ENCODE measurements around the gene PLCB1.
"Not testable (repeated sequence)": the region's sequence is repeated elsewhere in the genome, so short reads cannot be mapped to it uniquely, and the experiment has no call there.

The PLCB1 gene

GRCh38 chr20:8834294-8834693 is 702.2 kb downstream of the PLCB1 start:
- DNase-seq (ENCODE audit: low read depth in 2 of 2): not testable (repeated sequence)

GRCh38 chr20:8834851-8835250 is 702.8 kb downstream of the PLCB1 start:
- DNase-seq (ENCODE audit: low read depth in 2 of 2): no peak

GRCh38 chr20:8837396-8837795 is 705.3 kb downstream of the PLCB1 start:
- DNase-seq (ENCODE audit: low read depth in 2 of 2): no peak

- no peak for DNase-seq (ENCODE audit: low read depth in 2 of 2)
These were observed 710.5 kb downstream of the PLCB1 start for GRCh38 chr20:8842525-8842924.

- DNase-seq (ENCODE audit: low read depth in 2 of 2): no peak
These were observed 712.1 kb downstream of the PLCB1 start for GRCh38 chr20:8844179-8844578.

GRCh38 chr20:8849990-8850389 is 717.9 kb downstream of the PLCB1 start:
- DNase-seq (ENCODE audit: low read depth in 2 of 2): no peak

- DNase-seq (ENCODE audit: low read depth in 2 of 2): no peak
These were observed 719.4 kb downstream of the PLCB1 start for GRCh38 chr20:8851446-8851845.

GRCh38 chr20:8851919-8852318 is 719.9 kb downstream of the PLCB1 start:
- DNase-seq (ENCODE audit: low read depth in 2 of 2): not testable (repeated sequence)

GRCh38 chr20:8853211-8853610 is 721.1 kb downstream of the PLCB1 start:
- DNase-seq (ENCODE audit: low read depth in 2 of 2): not testable (repeated sequence)

- no peak for DNase-seq (ENCODE audit: low read depth in 2 of 2)
These were observed 721.8 kb downstream of the PLCB1 start for GRCh38 chr20:8853805-8854338.

GRCh38 chr20:8854571-8854970 is 722.5 kb downstream of the PLCB1 start:
- DNase-seq (ENCODE audit: low read depth in 2 of 2): no peak

GRCh38 chr20:8855315-8855714 is 723.2 kb downstream of the PLCB1 start:
- DNase-seq (ENCODE audit: low read depth in 2 of 2): no peak

GRCh38 chr20:8856668-8857067 is 724.6 kb downstream of the PLCB1 start:
- no peak for DNase-seq (ENCODE audit: low read depth in 2 of 2)

GRCh38 chr20:8858181-8858787 is 726.2 kb downstream of the PLCB1 start:
- no peak for DNase-seq (ENCODE audit: low read depth in 2 of 2)

- no peak for DNase-seq (ENCODE audit: low read depth in 2 of 2)
These were observed 728.0 kb downstream of the PLCB1 start for GRCh38 chr20:8860011-8860495.

GRCh38 chr20:8862092-8862491 is 730.0 kb downstream of the PLCB1 start:
- no peak for DNase-seq (ENCODE audit: low read depth in 2 of 2)

- DNase-seq (ENCODE audit: low read depth in 2 of 2): no peak
These were observed 733.6 kb downstream of the PLCB1 start for GRCh38 chr20:8865636-8866035.

GRCh38 chr20:8867038-8867740 is 735.1 kb downstream of the PLCB1 start:
- no peak for DNase-seq (ENCODE audit: low read depth in 2 of 2)

GRCh38 chr20:8870652-8871051 is 738.6 kb downstream of the PLCB1 start:
- no peak for DNase-seq (ENCODE audit: low read depth in 2 of 2)

GRCh38 chr20:8874437-8874836 is 742.4 kb downstream of the PLCB1 start:
- DNase-seq (ENCODE audit: low read depth in 2 of 2): no peak

- DNase-seq (ENCODE audit: low read depth in 2 of 2): no peak
These were observed 743.5 kb downstream of the PLCB1 start for GRCh38 chr20:8875586-8875985.

- DNase-seq (ENCODE audit: low read depth in 2 of 2): no peak
These were observed 744.3 kb downstream of the PLCB1 start for GRCh38 chr20:8876366-8876765.

GRCh38 chr20:8877294-8877693 is 745.2 kb downstream of the PLCB1 start:
- DNase-seq (ENCODE audit: low read depth in 2 of 2): no peak
